ENCODE results near the gene EIF2D. TPM values are rescaled to one million over a fixed set of nuclear protein-coding genes. Genes with fewer than 3 reads are reported as not detected.
A peak's percentile ranks its signal among the peaks of the same experiment; 100 is the strongest.
"Not testable (repeated sequence)": the region's sequence is repeated elsewhere in the genome, so short reads cannot be mapped to it uniquely, and the experiment has no call there.

EIF2D gene
- total RNA-seq, 1 donor from 2014 or later, result 47.0 TPM

DNA sequence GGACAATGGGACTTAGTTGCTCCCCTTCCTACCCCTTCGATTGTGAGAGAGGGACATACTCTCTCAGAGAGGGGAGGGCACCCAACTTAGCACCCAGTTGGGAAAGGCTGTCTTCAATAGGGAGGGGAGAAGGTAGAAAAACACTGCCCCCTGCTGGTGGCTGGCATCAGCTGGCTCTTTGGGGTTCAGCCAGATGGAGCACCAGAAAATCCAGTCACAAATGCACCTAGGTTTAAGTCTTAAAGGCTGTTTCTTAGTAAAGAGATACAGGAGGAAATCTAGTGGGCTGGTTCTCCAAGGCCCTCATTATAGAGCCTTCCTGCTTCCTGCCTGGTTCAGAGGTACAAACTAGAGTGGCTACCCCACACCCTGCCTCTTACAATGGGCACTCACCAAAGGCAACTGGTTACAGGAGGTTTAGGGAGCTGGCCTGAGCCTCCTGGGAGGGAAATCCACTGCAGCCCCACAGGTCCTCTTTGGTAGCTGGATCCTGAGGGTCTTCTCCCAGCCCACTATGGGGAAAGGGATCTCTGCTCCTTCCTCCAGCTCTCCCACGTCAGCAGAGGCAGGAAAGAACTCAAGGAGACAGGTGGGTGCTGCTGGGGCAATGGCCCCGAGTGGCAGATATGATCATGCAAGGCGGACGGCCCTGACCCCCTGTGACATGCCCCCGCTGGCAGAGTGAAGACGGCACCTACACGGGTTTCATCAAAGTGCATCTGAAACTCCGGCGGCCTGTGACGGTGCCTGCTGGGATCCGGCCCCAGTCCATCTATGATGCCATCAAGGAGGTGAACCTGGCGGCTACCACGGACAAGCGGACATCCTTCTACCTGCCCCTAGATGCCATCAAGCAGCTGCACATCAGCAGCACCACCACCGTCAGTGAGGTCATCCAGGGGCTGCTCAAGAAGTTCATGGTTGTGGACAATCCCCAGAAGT is 28.3 kb downstream of the EIF2D start:
- no peak overlapping the region for H3K4me3 ChIP-seq
- peak; percentile 81 for DNase-seq
- peak; percentile 63 to 74 for ATAC-seq
- no peaks in the 10 kb centered on the region for H3K27me3 ChIP-seq (ENCODE audit: low read depth)
- intact Hi-C loops (cut with DNase I), result loop anchor here (10.0 kb wide), 1 partner anchor 99 kb away; no protein-coding TSS in a partner anchor
- peaks cover 61% of the 10 kb centered on the region for H3K36me3 ChIP-seq
- peak; percentile 93 for TF ChIP-seq CTCF (IDR thresholded peaks at IDR 0.05)
- H3K27ac ChIP-seq, result no peak overlapping the region
- no peaks in the 10 kb centered on the region for H3K9me3 ChIP-seq
- H3K4me1 ChIP-seq, result peaks cover 68% of the 10 kb centered on the region

DNA sequence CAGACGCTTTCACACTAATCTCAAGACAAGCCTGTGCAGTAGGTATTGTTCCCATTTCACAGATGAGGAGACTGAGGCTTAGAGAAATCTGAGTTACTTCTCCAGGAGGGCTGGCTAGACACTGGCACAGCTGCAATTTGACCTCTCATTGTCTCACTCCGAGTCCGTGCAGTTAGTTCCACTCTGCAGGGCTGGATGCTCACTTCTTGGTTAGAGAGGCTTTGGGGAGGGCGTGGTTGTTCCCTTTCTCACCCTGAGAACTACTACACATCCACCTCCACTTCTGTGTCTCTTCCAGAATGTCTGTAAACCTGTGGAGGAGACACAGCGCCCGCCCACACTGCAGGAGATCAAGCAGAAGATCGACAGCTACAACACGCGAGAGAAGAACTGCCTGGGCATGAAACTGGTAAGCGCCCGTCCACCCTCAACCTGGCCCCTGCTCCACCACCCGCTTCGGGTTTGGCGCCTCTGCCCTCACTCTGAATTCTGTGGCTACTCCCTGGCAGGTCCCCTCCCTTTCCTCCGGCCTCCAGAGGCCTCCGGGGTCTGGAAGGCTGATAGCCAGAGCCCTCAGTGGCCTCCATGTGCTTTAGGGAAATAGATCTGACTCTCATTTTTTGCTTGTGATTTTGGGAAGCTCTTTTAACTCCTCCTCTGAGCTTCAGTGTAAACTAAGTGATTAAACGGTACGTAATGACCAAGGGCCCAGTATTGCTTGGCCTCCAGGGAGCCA is 29.1 kb downstream of the EIF2D start:
- DNase-seq (no peak), ATAC-seq (no peak)
- peaks cover 53% of the 10 kb centered on the region for H3K36me3 ChIP-seq
- H3K9me3 ChIP-seq, result no peaks in the 10 kb centered on the region
- peaks cover 69% of the 10 kb centered on the region for H3K4me1 ChIP-seq
- no peak for TF ChIP-seq CTCF (IDR thresholded peaks at IDR 0.05)
- intact Hi-C loops (cut with DNase I), result loop anchor here (10.0 kb wide), 1 partner anchor 98 kb away; no protein-coding TSS in a partner anchor
- H3K27me3 ChIP-seq (ENCODE audit: low read depth), result no peaks in the 10 kb centered on the region
- peak overlapping the region; percentile 31 for H3K27ac ChIP-seq
- H3K4me3 ChIP-seq, result no peak overlapping the region

DNA sequence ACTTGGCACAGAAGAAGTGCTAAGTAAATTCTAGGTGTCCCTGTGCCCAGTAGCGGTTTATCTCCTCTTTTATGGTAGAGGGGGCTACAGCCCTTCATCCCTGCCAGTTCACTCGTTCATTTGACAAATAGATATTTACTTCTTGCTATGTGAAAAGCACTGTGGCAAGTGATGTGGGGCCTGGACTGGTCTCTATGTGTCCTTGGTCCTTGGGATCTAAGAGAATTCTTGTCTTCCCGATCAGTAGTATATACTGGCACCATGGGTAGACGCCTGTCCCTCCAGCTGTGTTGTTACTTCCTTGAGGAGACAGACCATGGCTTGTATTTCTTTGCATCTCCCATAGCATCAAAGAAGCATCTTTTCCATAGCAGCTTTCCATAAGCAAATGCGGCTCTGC is 29.7 kb downstream of the EIF2D start:
- no peak for TF ChIP-seq CTCF (IDR thresholded peaks at IDR 0.05)
- Histone ChIP-seq H3K27me3 (ENCODE audit: low read depth) (no peaks in the 10 kb centered on the region), H3K36me3 (peaks cover 47% of the 10 kb centered on the region), H3K4me1 (peaks cover 73% of the 10 kb centered on the region), H3K4me3 (no peak overlapping the region), H3K9me3 (no peaks in the 10 kb centered on the region), H3K27ac (no peak overlapping the region)
- no peak for DNase-seq
- no peak for ATAC-seq
- intact Hi-C loops (cut with DNase I), result loop anchor here (10.0 kb wide), 1 partner anchor 98 kb away; no protein-coding TSS in a partner anchor

- Histone ChIP-seq H3K9me3 (no peaks in the 10 kb centered on the region), H3K27me3 (ENCODE audit: low read depth) (no peaks in the 10 kb centered on the region), H3K4me1 (peaks cover 83% of the 10 kb centered on the region), H3K27ac (no peak overlapping the region), H3K4me3 (no peak overlapping the region), H3K36me3 (peaks cover 37% of the 10 kb centered on the region)
- ATAC-seq (peak; percentile 35 to 55), DNase-seq (peak; percentile 70)
- intact Hi-C loops (cut with DNase I), result loop anchor here (10.0 kb wide), 1 partner anchor 97 kb away; no protein-coding TSS in a partner anchor
- TF ChIP-seq CTCF (IDR thresholded peaks at IDR 0.05), result no peak
Measured at GRCh38 chr1:206581571-206581981, 30.7 kb downstream of the EIF2D start.

- intact Hi-C loops (cut with DNase I), result loop anchor here (10.0 kb wide), 1 partner anchor 96 kb away; no protein-coding TSS in a partner anchor
- not testable (repeated sequence) for DNase-seq; H3K27ac ChIP-seq; ATAC-seq; H3K27me3 ChIP-seq (ENCODE audit: low read depth); H3K9me3 ChIP-seq; H3K4me3 ChIP-seq
- Histone ChIP-seq H3K36me3 (peaks cover 33% of the 10 kb centered on the region), H3K4me1 (peaks cover 87% of the 10 kb centered on the region)
Measured at GRCh38 chr1:206581114-206581497, 31.2 kb downstream of the EIF2D start.
